HG02884 (cell line): Measurements from ENCODE around the gene RFPL2.
"Not testable (repeated sequence)": the region's sequence is repeated elsewhere in the genome, so short reads cannot be mapped to it uniquely, and the experiment has no call there.

ENCODE experiments used
- ATAC-seq: cut with Tn5 transposase; IDR thresholded peaks from one replicate; pipeline ENCODE4 v1.9.1; 2021; ENCODE audit warnings: mild to moderate bottlenecking, moderate library complexity; ENCODE audit not compliant: unreplicated experiment

RFPL2 gene

GRCh38 chr22:32206774-32207758, 2.2 kb upstream of the RFPL2 start:
- ATAC-seq, result no peak

- ATAC-seq, result no peak
Measured at GRCh38 chr22:32205974-32206773, 1.3 kb upstream of the RFPL2 start.

- no peak for ATAC-seq
Measured at GRCh38 chr22:32204040-32204855, 625 bp downstream of the RFPL2 start.

GRCh38 chr22:32203181-32204039, 1.5 kb downstream of the RFPL2 start:
- ATAC-seq, result no peak

- no peak for ATAC-seq
Measured at GRCh38 chr22:32202539-32203180, 2.2 kb downstream of the RFPL2 start.

- no peak for ATAC-seq
Measured at GRCh38 chr22:32202161-32202538, 2.7 kb downstream of the RFPL2 start.

GRCh38 chr22:32200752-32201151, 4.1 kb downstream of the RFPL2 start:
- ATAC-seq, result no peak

GRCh38 chr22:32199961-32200360, 4.9 kb downstream of the RFPL2 start:
- ATAC-seq, result no peak

GRCh38 chr22:32199341-32199740, 5.5 kb downstream of the RFPL2 start:
- ATAC-seq, result no peak

GRCh38 chr22:32197553-32198226, 7.2 kb downstream of the RFPL2 start:
- ATAC-seq, result not testable (repeated sequence)

- not testable (repeated sequence) for ATAC-seq
Measured at GRCh38 chr22:32195900-32196299, 9.0 kb downstream of the RFPL2 start.

- not testable (repeated sequence) for ATAC-seq
Measured at GRCh38 chr22:32193346-32193745, 11.5 kb downstream of the RFPL2 start.

GRCh38 chr22:32191021-32191420, 13.9 kb downstream of the RFPL2 start:
- ATAC-seq, result not testable (repeated sequence)

GRCh38 chr22:32185821-32186220, 19.1 kb downstream of the RFPL2 start:
- ATAC-seq, result no peak

- no peak for ATAC-seq
Measured at GRCh38 chr22:32183625-32184024, 21.2 kb downstream of the RFPL2 start.

- ATAC-seq, result no peak
Measured at GRCh38 chr22:32181043-32181442, 23.8 kb downstream of the RFPL2 start.

- no peak for ATAC-seq
Measured at GRCh38 chr22:32177221-32177765, 27.6 kb downstream of the RFPL2 start.
